ENCODE measurements around the gene RPS15. TPM values are rescaled to one million over a fixed set of nuclear protein-coding genes. Genes with fewer than 3 reads are reported as not detected.

The RPS15 gene
- total RNA-seq, 1 experiment from 2014 or later: 1,862 TPM

DNA sequence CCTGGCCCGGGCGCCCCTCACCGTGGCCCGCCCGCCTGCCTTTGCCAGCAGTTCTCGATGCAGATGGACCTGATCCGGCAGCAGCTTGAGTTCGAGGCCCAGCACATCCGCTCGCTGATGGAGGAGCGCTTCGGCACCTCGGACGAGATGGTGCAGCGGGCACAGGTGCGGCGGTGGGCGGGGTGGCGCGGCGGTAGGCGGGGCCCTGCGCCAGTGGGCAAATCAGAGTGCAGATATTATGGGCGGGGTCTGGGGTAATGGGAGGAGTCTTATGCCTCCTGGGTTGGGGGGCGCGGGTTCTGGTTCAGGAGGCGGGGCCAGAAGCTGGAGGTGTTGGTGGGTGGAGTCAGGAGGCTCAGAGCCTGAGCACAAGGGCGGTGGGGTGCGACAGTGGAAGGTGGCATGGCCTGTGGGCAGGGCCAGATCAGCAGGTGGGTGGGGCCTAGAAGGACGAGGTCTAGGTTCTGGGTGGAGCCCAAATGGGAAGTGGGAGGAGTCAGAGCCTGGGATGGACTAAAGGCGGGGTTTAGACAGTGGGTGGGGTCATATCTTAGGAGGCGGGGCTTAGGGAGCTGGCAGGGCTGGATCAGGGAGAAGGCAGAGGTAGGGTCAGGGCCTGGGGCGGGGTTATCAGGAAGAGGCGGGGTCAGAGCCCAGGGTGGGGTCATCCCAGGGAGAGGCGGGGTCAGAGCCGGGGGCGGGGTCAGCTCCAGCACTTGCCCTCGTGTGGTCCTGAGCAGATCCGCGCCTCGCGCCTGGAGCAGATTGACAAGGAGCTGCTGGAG, 17.3 kb downstream of the RPS15 start:
- Histone ChIP-seq H3K4me1 (ENCODE audit: control insufficient read depth in 1 of 2, insufficient read depth in 2 of 2, low read length in 2 of 2) (peaks cover 23 to 47% of the 10 kb centered on the region in 2 experiments), H4K20me1 (ENCODE audit: insufficient read depth) (no peaks in the 10 kb centered on the region), H3K4me2 (ENCODE audit: low read length) (peak overlapping the region; percentile 93), H3K27ac (ENCODE audit: low read depth, low read length) (peak overlapping the region; percentile 65), H3K9me2 (ENCODE audit: insufficient read depth) (no peaks in the 10 kb centered on the region), H3K79me2 (ENCODE audit: insufficient read depth, low read length) (no peaks in the 10 kb centered on the region), H3K4me3 (replicated peaks in 1 of 2; ENCODE audit: low read depth in 1 of 2, low read length in 2 of 2) (peak overlapping the region; percentile 40 to 62), H3K27me3 (ENCODE audit: insufficient read depth, low read length) (no peaks in the 10 kb centered on the region; the same call in 1 of the 2 replicates), H3K36me3 (ENCODE audit: control insufficient read depth in 1 of 2, insufficient read depth in 2 of 2, low read length in 2 of 2) (peaks cover 0 to 3% of the 10 kb centered on the region in 2 experiments; a peak in 1 of 4 replicates), H3K9me3 (ENCODE audit: control insufficient read depth in 1 of 2, insufficient read depth in 1 of 2, low read depth in 1 of 2, low read length in 2 of 2) (no peaks in the 10 kb centered on the region), H3K9ac (ENCODE audit: low read length) (peak overlapping the region; percentile 50), H2AFZ (ENCODE audit: low read depth, low read length, poor library complexity, severe bottlenecking) (no peak overlapping the region)
- TF ChIP-seq CBX3 (IDR thresholded peaks at IDR 0.05; ENCODE audit: low read depth) (no peak), SP1 (IDR thresholded peaks at IDR 0.05; ENCODE audit: low read depth) (peak; percentile 70), EGR1 (IDR thresholded peaks at IDR 0.05; ENCODE audit: low read depth) (peak; percentile 24; the same call in 1 of the 2 replicates), YY1 (IDR thresholded peaks at IDR 0.05; ENCODE audit: extremely low read depth, insufficient replicate concordance, low read depth, low read length) (no peak), POLR2A (IDR thresholded peaks at IDR 0.05; ENCODE audit: borderline replicate concordance, extremely low read depth, insufficient read depth, insufficient read length) (peak; percentile 22), ZNF274 (IDR thresholded peaks at IDR 0.05; ENCODE audit: low read depth, low read length) (no peak), POLR2AphosphoS5 (IDR thresholded peaks at IDR 0.05; ENCODE audit: low read depth, low read length) (peak; percentile 67)
- TF ChIP-seq, protein P1, sequence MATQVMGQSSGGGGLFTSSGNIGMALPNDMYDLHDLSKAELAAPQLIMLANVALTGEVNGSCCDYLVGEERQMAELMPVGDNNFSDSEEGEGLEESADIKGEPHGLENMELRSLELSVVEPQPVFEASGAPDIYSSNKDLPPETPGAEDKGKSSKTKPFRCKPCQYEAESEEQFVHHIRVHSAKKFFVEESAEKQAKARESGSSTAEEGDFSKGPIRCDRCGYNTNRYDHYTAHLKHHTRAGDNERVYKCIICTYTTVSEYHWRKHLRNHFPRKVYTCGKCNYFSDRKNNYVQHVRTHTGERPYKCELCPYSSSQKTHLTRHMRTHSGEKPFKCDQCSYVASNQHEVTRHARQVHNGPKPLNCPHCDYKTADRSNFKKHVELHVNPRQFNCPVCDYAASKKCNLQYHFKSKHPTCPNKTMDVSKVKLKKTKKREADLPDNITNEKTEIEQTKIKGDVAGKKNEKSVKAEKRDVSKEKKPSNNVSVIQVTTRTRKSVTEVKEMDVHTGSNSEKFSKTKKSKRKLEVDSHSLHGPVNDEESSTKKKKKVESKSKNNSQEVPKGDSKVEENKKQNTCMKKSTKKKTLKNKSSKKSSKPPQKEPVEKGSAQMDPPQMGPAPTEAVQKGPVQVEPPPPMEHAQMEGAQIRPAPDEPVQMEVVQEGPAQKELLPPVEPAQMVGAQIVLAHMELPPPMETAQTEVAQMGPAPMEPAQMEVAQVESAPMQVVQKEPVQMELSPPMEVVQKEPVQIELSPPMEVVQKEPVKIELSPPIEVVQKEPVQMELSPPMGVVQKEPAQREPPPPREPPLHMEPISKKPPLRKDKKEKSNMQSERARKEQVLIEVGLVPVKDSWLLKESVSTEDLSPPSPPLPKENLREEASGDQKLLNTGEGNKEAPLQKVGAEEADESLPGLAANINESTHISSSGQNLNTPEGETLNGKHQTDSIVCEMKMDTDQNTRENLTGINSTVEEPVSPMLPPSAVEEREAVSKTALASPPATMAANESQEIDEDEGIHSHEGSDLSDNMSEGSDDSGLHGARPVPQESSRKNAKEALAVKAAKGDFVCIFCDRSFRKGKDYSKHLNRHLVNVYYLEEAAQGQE (IDR thresholded peaks at IDR 0.05; ENCODE audit: low read depth): no peak
- TF ChIP-seq, protein P2, sequence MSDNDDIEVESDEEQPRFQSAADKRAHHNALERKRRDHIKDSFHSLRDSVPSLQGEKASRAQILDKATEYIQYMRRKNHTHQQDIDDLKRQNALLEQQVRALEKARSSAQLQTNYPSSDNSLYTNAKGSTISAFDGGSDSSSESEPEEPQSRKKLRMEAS (IDR thresholded peaks at IDR 0.05): peak; percentile 46
- intact Hi-C loops (cut with micrococcal nuclease): loop anchor here (1.0 kb wide), 1 partner anchor 36 kb away; the partner anchor contains the start of gene REEP6
- RAD21 ChIA-PET (ENCODE audit: low non-redundant PET in 1 of 2, low total read pairs in 2 of 2, uncharacterized antibody in 2 of 2, unreplicated experiment in 2 of 2): interaction anchor here in 1 of 2 experiments (1.1 kb wide), 1 partner anchor 10 kb away, joined by 4 read pairs; no protein-coding TSS in a partner anchor
- no TSS peak for BruUV-seq (replicated peaks)
- CTCF ChIA-PET: interaction anchor here (0.9 to 4.0 kb wide), 9 partner anchors 11 to 370 kb away, joined by 3 to 49 read pairs (median 4); partner anchors contain the start of gene CIRBP
- ATAC-seq (peak; percentile 87), DNase-seq (ENCODE audit: low read depth, low spot score) (peak; percentile 97)
- POLR2A ChIA-PET: interaction anchor here (0.6 to 3.3 kb wide), 12 partner anchors 9 to 566 kb away, joined by 3 to 28 read pairs (median 6); partner anchors contain the start of genes CIRBP and REEP6
